ENCODE measurements around the gene PHF14.

PHF14 gene

GRCh38 chr7:11172835-11173234 is 199.2 kb downstream of the PHF14 start:
- DNase-seq (ENCODE audit: low spot score) = no peak

GRCh38 chr7:11175371-11175770 is 201.7 kb downstream of the PHF14 start:
- no peak for DNase-seq (ENCODE audit: low spot score)

DNA sequence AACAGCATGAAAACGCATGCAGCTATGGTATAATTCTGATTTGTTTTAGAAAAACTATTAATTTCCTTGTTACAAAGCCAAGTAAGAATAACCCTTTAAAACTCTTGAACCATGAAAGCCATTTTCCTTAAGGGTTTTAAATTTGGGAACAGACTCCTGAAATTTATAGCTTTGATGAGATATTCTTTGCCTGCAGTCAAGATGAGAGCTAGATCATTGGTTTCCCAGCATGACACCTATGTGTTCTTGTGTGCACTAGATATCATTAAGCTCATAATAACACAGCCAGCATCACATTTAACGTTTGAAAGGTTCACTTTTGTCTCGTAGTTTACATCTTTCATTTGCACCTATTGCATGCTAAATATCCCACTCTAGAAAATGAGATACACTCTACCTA is 202.2 kb downstream of the PHF14 start:
- DNase-seq (ENCODE audit: low spot score) = no peak

- DNase-seq (ENCODE audit: low spot score) = no peak
Observed at GRCh38 chr7:11176985-11177555, 203.4 kb downstream of the PHF14 start.

GRCh38 chr7:11177793-11178192 is 204.1 kb downstream of the PHF14 start:
- DNase-seq (ENCODE audit: low spot score) = no peak

DNA sequence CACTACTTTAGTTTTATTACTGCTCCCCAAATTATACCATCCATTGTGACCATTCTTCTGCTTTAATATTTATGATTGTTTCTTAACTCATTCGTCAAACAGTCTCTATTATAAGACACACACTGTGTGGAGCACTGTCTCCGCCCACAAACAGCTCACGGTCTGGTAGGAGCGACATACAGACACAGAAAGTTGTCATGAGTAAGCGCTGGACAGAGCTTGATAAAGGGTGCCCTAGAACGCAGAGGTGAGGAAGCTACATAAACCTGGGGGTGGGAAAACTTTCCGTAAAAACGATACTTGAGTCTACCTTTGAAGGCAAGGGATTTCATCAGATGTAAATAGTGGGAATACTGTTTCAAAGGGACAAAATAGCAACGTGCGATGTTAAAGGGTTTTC is 207.9 kb downstream of the PHF14 start:
- DNase-seq (ENCODE audit: low spot score) = no peak

GRCh38 chr7:11182736-11183135 is 209.1 kb downstream of the PHF14 start:
- DNase-seq (ENCODE audit: low spot score) = no peak

- DNase-seq (ENCODE audit: low spot score) = no peak
Observed at GRCh38 chr7:11185179-11185815, 211.6 kb downstream of the PHF14 start.

- no peak for DNase-seq (ENCODE audit: low spot score)
Observed at GRCh38 chr7:11188529-11189310, 215.0 kb downstream of the PHF14 start.

GRCh38 chr7:11191081-11191480 is 217.4 kb downstream of the PHF14 start:
- DNase-seq (ENCODE audit: low spot score) = no peak

DNA sequence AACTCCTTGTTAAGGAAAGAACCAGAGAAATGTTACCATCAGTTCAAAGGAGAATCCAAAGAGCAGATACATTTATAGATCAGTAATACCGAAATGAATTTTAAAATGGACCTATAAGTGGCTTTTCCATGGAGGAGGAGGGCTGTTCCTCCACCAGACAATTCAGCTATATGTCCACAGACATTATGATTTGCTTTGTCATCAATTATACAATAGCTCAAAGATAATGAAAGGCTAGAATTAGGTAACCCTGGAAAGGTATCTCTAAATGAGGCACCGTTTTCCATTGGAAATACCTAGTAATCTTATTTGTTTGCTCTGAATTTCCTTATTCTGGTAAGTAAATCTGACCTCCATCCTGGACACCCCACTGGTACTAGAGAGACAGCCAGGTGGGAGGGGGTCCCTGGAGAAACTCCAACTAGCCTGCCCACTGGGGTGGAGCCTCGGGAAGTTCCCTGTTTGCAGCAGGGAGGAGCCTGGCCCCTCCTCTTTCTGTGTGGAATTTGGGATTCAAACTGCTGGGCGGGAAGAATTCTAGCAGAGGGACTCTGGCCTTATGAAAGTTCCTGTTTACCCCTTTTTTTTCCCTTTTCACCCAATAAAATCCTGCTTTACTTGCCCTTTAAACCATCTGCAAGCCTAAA is 218.0 kb downstream of the PHF14 start:
- DNase-seq (ENCODE audit: low spot score) = no peak

GRCh38 chr7:11192506-11192905 is 218.8 kb downstream of the PHF14 start:
- DNase-seq (ENCODE audit: low spot score) = no peak

GRCh38 chr7:11193131-11193867 is 219.6 kb downstream of the PHF14 start:
- no peak for DNase-seq (ENCODE audit: low spot score)

GRCh38 chr7:11193888-11194287 is 220.2 kb downstream of the PHF14 start:
- DNase-seq (ENCODE audit: low spot score) = no peak

GRCh38 chr7:11194492-11194891 is 220.8 kb downstream of the PHF14 start:
- no peak for DNase-seq (ENCODE audit: low spot score)

- DNase-seq (ENCODE audit: low spot score) = no peak
Observed at GRCh38 chr7:11195502-11195901, 221.8 kb downstream of the PHF14 start.

GRCh38 chr7:11196143-11196542 is 222.5 kb downstream of the PHF14 start:
- no peak for DNase-seq (ENCODE audit: low spot score)

DNA sequence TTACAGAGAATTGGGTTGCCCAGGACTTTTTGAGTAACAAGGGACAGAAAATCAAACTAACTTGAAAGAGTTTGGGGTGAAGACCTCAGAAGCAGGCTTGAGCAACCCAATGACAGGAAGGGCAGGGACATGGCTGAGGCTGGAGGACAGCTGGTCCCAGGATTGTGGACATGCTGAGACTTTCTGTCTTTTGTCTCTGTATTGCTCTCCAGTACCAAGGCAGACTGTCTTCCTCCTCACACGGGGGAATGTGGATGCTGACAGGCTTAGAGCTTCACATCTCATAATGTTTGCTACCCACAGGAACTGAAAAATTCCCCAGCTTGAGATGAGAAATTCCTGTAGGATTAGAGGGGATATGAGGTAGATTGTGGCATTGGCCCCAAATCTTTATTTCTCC is 229.6 kb downstream of the PHF14 start:
- no peak for DNase-seq (ENCODE audit: low spot score)

GRCh38 chr7:11203683-11204082 is 230.0 kb downstream of the PHF14 start:
- no peak for DNase-seq (ENCODE audit: low spot score)

DNA sequence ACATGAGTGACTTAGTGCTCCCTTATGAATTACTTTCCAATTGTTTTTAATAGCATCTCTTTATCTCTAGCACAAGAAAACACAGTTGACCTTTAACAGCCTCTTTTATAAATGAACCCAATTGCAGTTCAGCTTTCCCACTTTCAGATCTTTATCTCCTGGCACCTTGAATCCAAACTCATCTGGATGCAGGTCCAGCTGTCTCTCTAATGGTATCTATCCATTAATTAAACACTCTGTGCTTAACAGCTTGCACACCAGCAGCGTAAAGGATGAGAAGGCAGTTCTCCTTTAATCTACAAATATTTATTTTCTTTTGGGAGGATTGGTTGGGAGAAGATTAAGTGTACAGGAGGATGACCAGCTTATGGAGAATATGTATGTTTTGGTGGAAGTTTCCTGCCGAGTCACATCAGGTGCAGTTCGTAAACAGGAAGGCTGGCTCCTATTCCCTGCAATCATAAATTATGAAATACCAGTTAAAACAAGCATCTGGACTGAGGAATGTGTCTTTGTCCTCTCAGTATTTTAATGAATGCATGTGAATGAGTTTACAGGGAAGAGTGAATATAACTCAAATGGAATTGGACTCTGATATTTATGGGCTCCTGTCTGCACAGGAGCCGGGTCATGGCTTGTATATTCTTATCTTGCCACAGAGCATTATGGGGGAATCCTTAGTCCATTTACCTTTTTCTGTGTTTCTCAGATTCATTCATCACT is 232.7 kb downstream of the PHF14 start:
- no peak for DNase-seq (ENCODE audit: low spot score)

- no peak for DNase-seq (ENCODE audit: low spot score)
Observed at GRCh38 chr7:11207565-11207964, 233.9 kb downstream of the PHF14 start.
